ENCODE data around the gene ADGRL4. TPM values are rescaled to one million over a fixed set of nuclear protein-coding genes. Genes with fewer than 3 reads are reported as not detected.

Gene ADGRL4
- total RNA-seq, 1 experiment from 2014 or later = 0.63 TPM

DNA sequence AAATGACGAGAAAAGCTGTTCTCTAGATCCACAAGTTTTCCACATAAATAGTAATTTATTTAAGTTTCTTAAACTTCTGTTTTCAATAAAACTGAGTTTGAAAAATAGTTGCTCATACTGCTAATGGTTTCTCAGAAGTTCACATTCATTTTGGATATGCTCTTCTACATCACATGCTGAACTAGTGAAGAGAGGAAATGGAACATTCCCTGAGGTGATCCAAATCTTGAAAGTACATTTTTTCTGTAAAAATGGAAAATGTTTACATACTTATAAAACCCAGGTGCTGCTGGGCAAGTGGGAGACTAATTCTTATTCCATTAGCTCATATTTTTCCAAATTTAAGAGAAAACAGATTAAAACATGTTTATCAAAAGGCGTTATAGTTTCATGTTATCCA is 111.7 kb downstream of the ADGRL4 start:
- no peak overlapping the region for H3K4me2 ChIP-seq (ENCODE audit: insufficient read depth, insufficient read length, low read length)
- H3K4me3 Mint-ChIP-seq = no peak overlapping the region
- no peaks in the 10 kb centered on the region for H3K4me1 Mint-ChIP-seq
- WGBS (ENCODE audit: extremely low coverage, insufficient read length, low lambda C conversion rate) = no CpG with 5 or more reads among the region's 2 CpGs
- no peak overlapping the region for H2AFZ ChIP-seq (ENCODE audit: low read length)
- H4K8ac ChIP-seq (replicated peaks; ENCODE audit: insufficient read length, low read depth, low read length) = no peak overlapping the region
- no peak overlapping the region for H2AK5ac ChIP-seq (ENCODE audit: insufficient read length, low read length)
- H3K18ac ChIP-seq (ENCODE audit: insufficient read length, low read depth, low read length) = no peak overlapping the region
- H3K27ac Mint-ChIP-seq = no peak overlapping the region
- H2BK120ac ChIP-seq (ENCODE audit: low read depth, low read length, poor library complexity, severe bottlenecking) = no peak overlapping the region
- H3K9ac ChIP-seq (ENCODE audit: extremely low read depth, insufficient read length, low read length) = no peak overlapping the region
- no peak overlapping the region for H4K91ac ChIP-seq (ENCODE audit: insufficient read length, low read depth, low read length)
- no peaks in the 10 kb centered on the region for H3K4me1 ChIP-seq (ENCODE audit: insufficient read depth, low read length)
- no peak overlapping the region for H3K23ac ChIP-seq (ENCODE audit: insufficient read length, low read depth, low read length)
- no peaks in the 10 kb centered on the region for H3K9me3 Mint-ChIP-seq
- H4K5ac ChIP-seq (ENCODE audit: insufficient read length, low read depth, low read length) = no peak overlapping the region
- TF ChIP-seq CTCF (conservative IDR thresholded peaks at IDR 0.05) = no peak
- H2BK15ac ChIP-seq (ENCODE audit: low read depth, low read length) = no peak overlapping the region
- no peak overlapping the region for H3K4ac ChIP-seq (ENCODE audit: low read depth, low read length)
- no peaks in the 10 kb centered on the region for H4K20me1 ChIP-seq (ENCODE audit: control insufficient read depth, insufficient read depth, insufficient read length)
- no peaks in the 10 kb centered on the region for H3K9me3 ChIP-seq (ENCODE audit: control insufficient read depth, low read depth, low read length)
- no peaks in the 10 kb centered on the region for H3K23me2 ChIP-seq (ENCODE audit: insufficient read length, low read depth, low read length, poor library complexity, severe bottlenecking)
- no peaks in the 10 kb centered on the region for H3K36me3 Mint-ChIP-seq (ENCODE audit: insufficient read depth in 1 of 3, low read depth in 3 of 3)
- no peaks in the 10 kb centered on the region for H3K27me3 ChIP-seq (ENCODE audit: insufficient read depth, low read length)
- H3T11ph ChIP-seq (ENCODE audit: low read length) = no peak overlapping the region
- H2BK5ac ChIP-seq (ENCODE audit: insufficient read length, low read length) = no peak overlapping the region
- H3K27ac ChIP-seq (ENCODE audit: insufficient read length, low read depth, low read length) = no peak overlapping the region
- no peaks in the 10 kb centered on the region for H3K79me1 ChIP-seq (ENCODE audit: insufficient read depth, low read depth, low read length, poor library complexity, severe bottlenecking)
- no peaks in the 10 kb centered on the region for H3K79me2 ChIP-seq (ENCODE audit: insufficient read depth, low read length)
- H2BK20ac ChIP-seq (ENCODE audit: low read depth, low read length, poor library complexity, severe bottlenecking) = no peak overlapping the region
- no peak overlapping the region for H2BK12ac ChIP-seq (ENCODE audit: insufficient read length, low read depth, low read length)
- no peak overlapping the region for H3K14ac ChIP-seq (ENCODE audit: insufficient read depth, low read length)
- H3K27me3 Mint-ChIP-seq (ENCODE audit: low read depth) = no peaks in the 10 kb centered on the region
- DNase-seq = no peak
- no peak overlapping the region for H3K56ac ChIP-seq (ENCODE audit: insufficient read length, low read depth, low read length)
